ENCODE measurements around the gene PHACTR1.

PHACTR1 gene

DNA sequence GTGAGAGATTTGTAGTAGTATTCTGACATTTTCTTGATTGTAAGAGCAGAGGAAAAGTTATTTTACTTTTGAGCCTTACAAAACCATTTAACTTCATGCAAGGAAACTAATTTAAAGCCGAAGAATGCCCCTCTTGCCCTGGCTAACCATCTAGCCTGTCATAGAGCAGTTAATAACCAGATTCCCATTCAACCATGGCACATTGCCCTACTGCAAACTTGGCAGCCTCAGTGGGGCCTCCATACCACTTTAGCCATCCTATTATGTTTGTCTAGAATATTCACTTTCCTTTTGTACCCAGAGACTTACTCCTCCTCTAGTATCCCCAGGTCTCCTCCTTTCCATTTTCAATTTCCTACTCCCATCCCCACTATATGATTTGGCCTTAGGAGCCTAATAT, 380.9 kb downstream of the PHACTR1 start:
- no peak for TF ChIP-seq CEBPB (IDR thresholded peaks at IDR 0.05)
- no peak for TF ChIP-seq FOXM1 (IDR thresholded peaks at IDR 0.05; ENCODE audit: borderline replicate concordance, low read depth)
- TF ChIP-seq, protein P1, sequence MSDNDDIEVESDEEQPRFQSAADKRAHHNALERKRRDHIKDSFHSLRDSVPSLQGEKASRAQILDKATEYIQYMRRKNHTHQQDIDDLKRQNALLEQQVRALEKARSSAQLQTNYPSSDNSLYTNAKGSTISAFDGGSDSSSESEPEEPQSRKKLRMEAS (IDR thresholded peaks at IDR 0.05) = no peak
- TF ChIP-seq EGR1 (IDR thresholded peaks at IDR 0.05) = no peak
- no peak for TF ChIP-seq EP300 (IDR thresholded peaks at IDR 0.05; ENCODE audit: borderline replicate concordance)
- TF ChIP-seq RAD21 (IDR thresholded peaks at IDR 0.05; ENCODE audit: low read depth) = no peak
- no peak for TF ChIP-seq CREB1 (IDR thresholded peaks at IDR 0.05; ENCODE audit: low read depth)
- no peak for TF ChIP-seq TEAD4 (IDR thresholded peaks at IDR 0.05)
- no peak for TF ChIP-seq TCF12 (IDR thresholded peaks at IDR 0.05; ENCODE audit: low read depth)
- no peak for TF ChIP-seq YY1 (IDR thresholded peaks at IDR 0.05; ENCODE audit: low read depth)
- no peak for TF ChIP-seq ZBTB7A (IDR thresholded peaks at IDR 0.05; ENCODE audit: low read depth)
- TF ChIP-seq, protein P2, sequence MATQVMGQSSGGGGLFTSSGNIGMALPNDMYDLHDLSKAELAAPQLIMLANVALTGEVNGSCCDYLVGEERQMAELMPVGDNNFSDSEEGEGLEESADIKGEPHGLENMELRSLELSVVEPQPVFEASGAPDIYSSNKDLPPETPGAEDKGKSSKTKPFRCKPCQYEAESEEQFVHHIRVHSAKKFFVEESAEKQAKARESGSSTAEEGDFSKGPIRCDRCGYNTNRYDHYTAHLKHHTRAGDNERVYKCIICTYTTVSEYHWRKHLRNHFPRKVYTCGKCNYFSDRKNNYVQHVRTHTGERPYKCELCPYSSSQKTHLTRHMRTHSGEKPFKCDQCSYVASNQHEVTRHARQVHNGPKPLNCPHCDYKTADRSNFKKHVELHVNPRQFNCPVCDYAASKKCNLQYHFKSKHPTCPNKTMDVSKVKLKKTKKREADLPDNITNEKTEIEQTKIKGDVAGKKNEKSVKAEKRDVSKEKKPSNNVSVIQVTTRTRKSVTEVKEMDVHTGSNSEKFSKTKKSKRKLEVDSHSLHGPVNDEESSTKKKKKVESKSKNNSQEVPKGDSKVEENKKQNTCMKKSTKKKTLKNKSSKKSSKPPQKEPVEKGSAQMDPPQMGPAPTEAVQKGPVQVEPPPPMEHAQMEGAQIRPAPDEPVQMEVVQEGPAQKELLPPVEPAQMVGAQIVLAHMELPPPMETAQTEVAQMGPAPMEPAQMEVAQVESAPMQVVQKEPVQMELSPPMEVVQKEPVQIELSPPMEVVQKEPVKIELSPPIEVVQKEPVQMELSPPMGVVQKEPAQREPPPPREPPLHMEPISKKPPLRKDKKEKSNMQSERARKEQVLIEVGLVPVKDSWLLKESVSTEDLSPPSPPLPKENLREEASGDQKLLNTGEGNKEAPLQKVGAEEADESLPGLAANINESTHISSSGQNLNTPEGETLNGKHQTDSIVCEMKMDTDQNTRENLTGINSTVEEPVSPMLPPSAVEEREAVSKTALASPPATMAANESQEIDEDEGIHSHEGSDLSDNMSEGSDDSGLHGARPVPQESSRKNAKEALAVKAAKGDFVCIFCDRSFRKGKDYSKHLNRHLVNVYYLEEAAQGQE (IDR thresholded peaks at IDR 0.05; ENCODE audit: low read depth) = no peak

DNA sequence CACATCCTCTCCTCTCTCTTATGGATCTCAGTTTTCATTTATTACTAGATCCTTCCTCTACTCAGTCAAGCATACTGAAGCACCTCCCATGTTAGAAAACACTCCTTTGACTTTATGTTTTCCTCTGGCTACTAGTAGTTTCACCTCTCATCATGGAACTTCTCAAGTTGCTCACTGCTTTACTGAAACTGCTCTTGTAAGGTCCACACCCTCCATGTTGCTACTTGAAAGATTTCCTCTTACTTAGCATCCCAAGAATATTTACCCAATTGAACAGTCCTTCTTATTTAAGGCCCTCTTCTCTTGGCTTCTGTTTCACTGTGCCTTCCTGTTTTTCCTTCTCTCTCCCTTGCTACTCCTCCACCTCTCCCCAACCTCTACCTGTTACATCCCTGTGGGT, 381.4 kb downstream of the PHACTR1 start:
- TF ChIP-seq CREB1 (IDR thresholded peaks at IDR 0.05; ENCODE audit: low read depth) (no peak), NFIC (IDR thresholded peaks at IDR 0.05) (no peak), TCF12 (IDR thresholded peaks at IDR 0.05; ENCODE audit: low read depth) (no peak), FOXM1 (IDR thresholded peaks at IDR 0.05; ENCODE audit: borderline replicate concordance, low read depth) (no peak), EGR1 (IDR thresholded peaks at IDR 0.05) (no peak), TEAD4 (IDR thresholded peaks at IDR 0.05) (no peak), ZBTB7A (IDR thresholded peaks at IDR 0.05; ENCODE audit: low read depth) (no peak)
- TF ChIP-seq, protein P1 (IDR thresholded peaks at IDR 0.05) = no peak
- TF ChIP-seq, protein P3, sequence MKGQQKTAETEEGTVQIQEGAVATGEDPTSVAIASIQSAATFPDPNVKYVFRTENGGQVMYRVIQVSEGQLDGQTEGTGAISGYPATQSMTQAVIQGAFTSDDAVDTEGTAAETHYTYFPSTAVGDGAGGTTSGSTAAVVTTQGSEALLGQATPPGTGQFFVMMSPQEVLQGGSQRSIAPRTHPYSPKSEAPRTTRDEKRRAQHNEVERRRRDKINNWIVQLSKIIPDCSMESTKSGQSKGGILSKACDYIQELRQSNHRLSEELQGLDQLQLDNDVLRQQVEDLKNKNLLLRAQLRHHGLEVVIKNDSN (IDR thresholded peaks at IDR 0.05) = no peak
- TF ChIP-seq, protein P2 (IDR thresholded peaks at IDR 0.05; ENCODE audit: low read depth) = no peak

DNA sequence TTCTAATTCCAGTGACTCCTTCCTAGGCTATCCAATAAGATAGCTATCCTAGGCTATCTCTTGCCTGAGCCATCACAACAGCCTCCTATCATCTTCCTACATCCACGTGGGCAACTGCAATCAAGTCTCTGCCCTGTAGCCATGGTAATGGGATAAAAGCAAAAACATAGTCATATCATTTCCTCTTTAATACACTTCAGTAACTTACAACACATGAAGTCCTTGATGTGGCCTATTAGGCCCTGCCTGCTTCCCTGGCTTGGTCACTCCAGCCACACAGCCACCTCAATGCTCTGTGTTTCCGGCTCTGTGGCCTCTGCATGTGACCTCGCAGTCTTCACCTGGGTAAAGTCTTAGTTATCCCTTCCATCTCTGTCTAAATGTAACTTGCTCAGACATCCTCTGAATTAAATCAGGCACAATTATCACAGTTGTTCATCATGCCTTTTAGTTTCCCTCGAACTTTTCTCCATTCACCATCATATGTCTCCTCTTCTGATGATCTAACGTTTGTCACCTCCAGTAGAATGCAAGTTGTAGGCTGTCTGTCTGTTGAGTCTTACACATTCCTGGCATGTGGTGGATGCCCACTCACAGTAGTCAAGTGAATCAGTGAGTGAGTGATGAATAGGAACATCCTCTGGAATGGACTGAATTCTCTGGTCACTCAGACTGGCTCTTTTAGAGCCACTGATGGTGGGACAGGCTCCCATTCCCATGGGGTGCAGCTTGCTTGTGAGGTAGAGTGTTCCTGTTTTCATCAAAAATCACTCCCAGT, 382.4 kb downstream of the PHACTR1 start:
- TF ChIP-seq, protein P1 (IDR thresholded peaks at IDR 0.05) = no peak
- TF ChIP-seq, protein P2 (IDR thresholded peaks at IDR 0.05; ENCODE audit: low read depth) = no peak
- TF ChIP-seq NFIC (IDR thresholded peaks at IDR 0.05) (no peak), TCF12 (IDR thresholded peaks at IDR 0.05; ENCODE audit: low read depth) (no peak), YY1 (IDR thresholded peaks at IDR 0.05; ENCODE audit: low read depth) (no peak), CEBPB (IDR thresholded peaks at IDR 0.05) (no peak), TAF1 (IDR thresholded peaks at IDR 0.05; ENCODE audit: low read depth) (no peak), FOXM1 (IDR thresholded peaks at IDR 0.05; ENCODE audit: borderline replicate concordance, low read depth) (no peak), EP300 (IDR thresholded peaks at IDR 0.05; ENCODE audit: borderline replicate concordance) (no peak), ZBTB7A (IDR thresholded peaks at IDR 0.05; ENCODE audit: low read depth) (no peak), EGR1 (IDR thresholded peaks at IDR 0.05) (no peak), TEAD4 (IDR thresholded peaks at IDR 0.05) (no peak), RAD21 (IDR thresholded peaks at IDR 0.05; ENCODE audit: low read depth) (no peak), CREB1 (IDR thresholded peaks at IDR 0.05; ENCODE audit: low read depth) (no peak)
- TF ChIP-seq, protein P3 (IDR thresholded peaks at IDR 0.05) = no peak

DNA sequence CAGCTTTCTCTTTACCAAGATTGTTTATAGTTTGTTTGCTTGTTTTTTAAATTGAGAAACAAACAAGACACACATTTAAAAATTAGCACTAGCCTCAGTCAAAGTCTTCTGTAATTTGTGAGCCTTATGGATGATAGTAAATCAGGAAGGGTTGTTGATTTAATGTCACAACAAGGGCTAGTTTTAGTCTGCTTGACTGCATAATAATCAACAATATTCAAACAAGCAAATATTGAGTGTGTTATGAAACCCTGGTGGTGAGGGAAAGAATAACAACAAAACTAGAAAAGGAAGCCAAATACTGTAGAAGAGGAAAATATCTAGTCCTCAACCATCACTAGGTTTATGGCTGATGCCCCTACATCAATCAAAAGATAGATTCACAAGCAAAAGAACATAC, 383.2 kb downstream of the PHACTR1 start:
- TF ChIP-seq EGR1 (IDR thresholded peaks at IDR 0.05) (no peak), CEBPB (IDR thresholded peaks at IDR 0.05) (no peak), TAF1 (IDR thresholded peaks at IDR 0.05; ENCODE audit: low read depth) (no peak), CREB1 (IDR thresholded peaks at IDR 0.05; ENCODE audit: low read depth) (no peak), ZBTB7A (IDR thresholded peaks at IDR 0.05; ENCODE audit: low read depth) (no peak), FOXM1 (IDR thresholded peaks at IDR 0.05; ENCODE audit: borderline replicate concordance, low read depth) (no peak)
- TF ChIP-seq, protein P3 (IDR thresholded peaks at IDR 0.05) = no peak
- TF ChIP-seq, protein P1 (IDR thresholded peaks at IDR 0.05) = no peak

All from Ishikawa (cell line).